Jurkat, Clone E6-1 (cell line): ENCODE data around the gene NTM.
"Not testable (repeated sequence)": the region's sequence is repeated elsewhere in the genome, so short reads cannot be mapped to it uniquely, and the experiment has no call there.

ENCODE experiments used
- DNase-seq: peaks from one replicate; pipeline ENCODE4 v3.0.0-alpha.2; 2011; ENCODE audit warnings: low read depth, low spot score
- H3K4me3 ChIP-seq: 2 replicates; pipeline ENCODE4 v1.5.1; 2011; ENCODE audit warnings: mild to moderate bottlenecking, low read length, control low read depth, moderate library complexity

The NTM gene

GRCh38 chr11:132349811-132350733 is 979.7 kb downstream of the NTM start:
- DNase-seq: no peak
- H3K4me3 ChIP-seq: no peak overlapping the region

GRCh38 chr11:132351050-132351449 is 980.6 kb downstream of the NTM start:
- no peak for DNase-seq
- H3K4me3 ChIP-seq: no peak overlapping the region

GRCh38 chr11:132352497-132352896 is 982.1 kb downstream of the NTM start:
- H3K4me3 ChIP-seq: no peak overlapping the region
- no peak for DNase-seq

GRCh38 chr11:132353255-132353654 is 982.8 kb downstream of the NTM start:
- no peak overlapping the region for H3K4me3 ChIP-seq
- no peak for DNase-seq

GRCh38 chr11:132357811-132358572 is 987.6 kb downstream of the NTM start:
- no peak overlapping the region for H3K4me3 ChIP-seq
- no peak for DNase-seq

- no peak for DNase-seq
- no peak overlapping the region for H3K4me3 ChIP-seq
These were observed 988.1 kb downstream of the NTM start for GRCh38 chr11:132358573-132358953.

- no peak for DNase-seq
These were observed 990.7 kb downstream of the NTM start for GRCh38 chr11:132361011-132361550.

GRCh38 chr11:132365650-132366049 is 995.2 kb downstream of the NTM start:
- H3K4me3 ChIP-seq: no peak overlapping the region

More at GRCh38 chr11:132361011-132361550, 990.7 kb downstream of the NTM start:
- no peak overlapping the region for H3K4me3 ChIP-seq

GRCh38 chr11:132367293-132367692 is 996.9 kb downstream of the NTM start:
- no peak for DNase-seq
- no peak overlapping the region for H3K4me3 ChIP-seq

More at GRCh38 chr11:132365650-132366049, 995.2 kb downstream of the NTM start:
- DNase-seq: no peak

GRCh38 chr11:132370114-132370513 is 999.7 kb downstream of the NTM start:
- DNase-seq, H3K4me3 ChIP-seq: not testable (repeated sequence)

GRCh38 chr11:132373405-132374143 is 1003.2 kb downstream of the NTM start:
- no peak overlapping the region for H3K4me3 ChIP-seq
- no peak for DNase-seq

GRCh38 chr11:132379540-132379939 is 1009.1 kb downstream of the NTM start:
- no peak overlapping the region for H3K4me3 ChIP-seq
- no peak for DNase-seq
